A549 (cell line): ENCODE results near the gene CYP4F3. TPM values are rescaled to one million over a fixed set of nuclear protein-coding genes. Genes with fewer than 3 reads are reported as not detected.

Experiments used
- ATAC-seq, 2 experiments: fragments of 200-7000 bp in 1 of 2; fragments of >200 bp in 1 of 2; cut with Nextera tagmentation in 1 of 2; cut with Tn5 transposase in 1 of 2; 3 replicates each; pipeline versions ENCODE4 v1.8.0 to v1.9.1; 2018 to 2020; ENCODE audit warnings: mild to moderate bottlenecking in 1 of 2, moderate library complexity in 1 of 2
- CTCF ChIA-PET: fragments of 300-600 bp; sonication (Branson Sonifier 250); formaldehyde crosslinking; extraction: SDS; loops from one replicate; lab custom pipeline; 2021; ENCODE audit warnings: antibody characterized with exemption, inconsistent platforms; lab: Yijun Ruan, JAX
- POLR2A ChIA-PET: fragments of 350-600 bp; formaldehyde crosslinking; extraction: SDS; loops from one replicate; lab custom pipeline; 2021; ENCODE audit warnings: antibody characterized with exemption, inconsistent platforms; lab: Yijun Ruan, JAX
- DNase-seq, 2 experiments: peaks; one replicate each; pipeline versions ENCODE4 v3.0.0 to v3.0.0-alpha.2; 2011 to 2016; ENCODE audit warnings: low read depth in 1 of 2, low spot score in 1 of 2
- FAIRE-seq: peaks from 2 replicates; lab custom pipeline; 2011; peaks lifted over from hg19 to GRCh38; lab: Jason Lieb, UNC
- H3K27ac ChIP-seq, 2 experiments: fragments of >200 bp; sonication (Bioruptor Twin); formaldehyde crosslinking; 3 replicates each; pipeline ENCODE4 v1.5.1; 2016 to 2017
- H3K4me1 ChIP-seq: fragments of >200 bp; sonication (Bioruptor Twin); formaldehyde crosslinking; 3 replicates; pipeline ENCODE4 v1.6.1; 2016
- H3K4me2 ChIP-seq: fragments of >200 bp; sonication (Bioruptor Twin); formaldehyde crosslinking; 3 replicates; pipeline ENCODE4 v1.6.1; 2016
- H3K4me3 ChIP-seq: fragments of >200 bp; sonication (Bioruptor Twin); formaldehyde crosslinking; 3 replicates; pipeline ENCODE4 v1.5.1; 2016
- H3K9me3 ChIP-seq: fragments of >200 bp; sonication (Bioruptor Twin); formaldehyde crosslinking; 3 replicates; pipeline ENCODE4 v1.6.1; 2016
- ATOH8 ChIP-seq: fragments of 250-450 bp; sonication (Bioruptor Pico); IDR thresholded peaks from 2 replicates; pipeline ENCODE4 v1.5.0; 2020; ENCODE audit warnings: low read depth, mild to moderate bottlenecking, moderate library complexity
- BHLHE40 ChIP-seq: IDR thresholded peaks from 2 replicates; pipeline ENCODE4 v1.6.1; 2012; ENCODE audit warnings: low read depth, low read length, inconsistent platforms
- CBX2 ChIP-seq: fragments of 200-600 bp; sonication (generic); IDR thresholded peaks from 2 replicates; pipeline ENCODE4 v1.6.1; 2016; ENCODE audit warnings: low read depth, mild to moderate bottlenecking, borderline replicate concordance
- CEBPB ChIP-seq, 2 experiments: fragments of >200 bp in 1 of 2; sonication (Bioruptor Twin) in 1 of 2; formaldehyde crosslinking in 1 of 2; IDR thresholded peaks; 2 replicates each; pipeline ENCODE4 v1.6.1; 2012 to 2016
- E2F6 ChIP-seq: IDR thresholded peaks from 2 replicates; pipeline ENCODE4 v1.6.1; 2012; ENCODE audit warnings: low read depth, borderline replicate concordance
- ELK1 ChIP-seq: fragments of 150-350 bp; IDR thresholded peaks from 2 replicates; pipeline ENCODE4 v1.6.1; 2014; ENCODE audit warnings: low read depth, mild to moderate bottlenecking, low read length
- EP300 ChIP-seq, 2 experiments: fragments of >200 bp; sonication (Bioruptor Twin); formaldehyde crosslinking; IDR thresholded peaks; 2 replicates in 1 of 2; 3 replicates in 1 of 2; pipeline ENCODE4 v1.6.1; 2016 to 2017
- FOSB ChIP-seq: fragments of 250-450 bp; sonication (Bioruptor Pico); IDR thresholded peaks from 2 replicates; pipeline ENCODE4 v1.5.0; 2020; ENCODE audit warnings: mild to moderate bottlenecking, moderate library complexity
- FOSL2 ChIP-seq, 2 experiments: fragments of 450-650 bp in 1 of 2; fragments of >200 bp in 1 of 2; sonication (Bioruptor Twin) in 1 of 2; formaldehyde crosslinking; IDR thresholded peaks; 2 replicates each; pipeline versions ENCODE4 v1.5.0 to v1.6.1; 2016 to 2020; ENCODE audit warnings: mild to moderate bottlenecking in 1 of 2, moderate library complexity in 1 of 2
- GATA3 ChIP-seq: IDR thresholded peaks from 2 replicates; pipeline ENCODE4 v1.6.1; 2012; ENCODE audit warnings: borderline replicate concordance
- HEYL ChIP-seq: fragments of 250-450 bp; sonication (Bioruptor Pico); IDR thresholded peaks from 2 replicates; pipeline ENCODE4 v1.8.0; 2021; ENCODE audit warnings: mild to moderate bottlenecking, moderate library complexity
- HOXA7 ChIP-seq: fragments of 250-450 bp; sonication (Bioruptor Pico); IDR thresholded peaks from 2 replicates; pipeline ENCODE4 v1.5.0; 2020; ENCODE audit warnings: mild to moderate bottlenecking, moderate library complexity
- HOXB13 ChIP-seq: fragments of 250-450 bp; sonication (Bioruptor Pico); IDR thresholded peaks from 2 replicates; pipeline ENCODE4 v1.5.0; 2020; ENCODE audit warnings: low read depth, mild to moderate bottlenecking, moderate library complexity
- JUNB ChIP-seq: fragments of >200 bp; sonication (Bioruptor Twin); formaldehyde crosslinking; IDR thresholded peaks from 2 replicates; pipeline ENCODE4 v1.6.1; 2016
- KDM1A ChIP-seq: fragments of 200-600 bp; sonication (generic); IDR thresholded peaks from 2 replicates; pipeline ENCODE4 v1.6.1; 2016; ENCODE audit warnings: low read depth, mild to moderate bottlenecking
- NR3C1 ChIP-seq: fragments of >200 bp; sonication (Bioruptor Twin); formaldehyde crosslinking; IDR thresholded peaks from 3 replicates; pipeline ENCODE4 v1.6.1; 2017
- PHF8 ChIP-seq: fragments of 200-600 bp; sonication (generic); IDR thresholded peaks from 2 replicates; pipeline ENCODE4 v1.6.1; 2016; ENCODE audit warnings: low read depth, mild to moderate bottlenecking, antibody characterized with exemption, moderate library complexity, borderline replicate concordance
- POLR2A ChIP-seq: IDR thresholded peaks from 2 replicates; pipeline ENCODE4 v1.6.1; 2012; ENCODE audit warnings: mild to moderate bottlenecking, low read length
- RCOR1 ChIP-seq: fragments of 150-350 bp; IDR thresholded peaks from 2 replicates; pipeline ENCODE4 v1.6.1; 2014; ENCODE audit warnings: antibody characterized with exemption, low read length, low read depth
- SMC3 ChIP-seq: fragments of >200 bp; sonication (Bioruptor Twin); formaldehyde crosslinking; IDR thresholded peaks from 3 replicates; pipeline ENCODE4 v1.6.1; 2018; ENCODE audit warnings: inconsistent platforms
- SREBF2 ChIP-seq: fragments of 450-650 bp; IDR thresholded peaks from 2 replicates; pipeline ENCODE4 v1.6.1; 2014; ENCODE audit warnings: mild to moderate bottlenecking, moderate library complexity
- ZNF302 ChIP-seq: fragments of 250-450 bp; sonication (Bioruptor Pico); IDR thresholded peaks from 2 replicates; pipeline ENCODE4 v1.9.0; 2021; ENCODE audit warnings: inconsistent platforms, mild to moderate bottlenecking, moderate library complexity
- ZSCAN20 ChIP-seq: fragments of 250-450 bp; sonication (Bioruptor Pico); IDR thresholded peaks from 2 replicates; pipeline ENCODE4 v1.8.0; 2022; ENCODE audit warnings: mild to moderate bottlenecking, moderate library complexity
- WGBS: methylation state at CpG from one replicate; pipeline ENCODE4 v1.1.6; 2017; ENCODE audit errors: missing lambda C conversion rate; 5-methylcytosine and 5-hydroxymethylcytosine counted together
- polyA plus RNA-seq, 4 experiments: library from polyadenylated mRNA; depleted of rRNA in 3 of 4; stranded (reverse); fragments of >200 nt; fragmentation: RNase III in 1 of 4; extraction: RNeasy Plus Mini Kit Qiagen cat#74134 plus additional on column Dnase treatment in 1 of 4; gene quantifications; 2 replicates in 3 of 4; 3 replicates in 1 of 4; pipeline ENCODE4 v1.2.3, GENCODE V29; 2011 to 2017

CYP4F3 gene
- polyA plus RNA-seq, 2 of the 4 experiments (the other 2 are of a cell fraction) = 8.9 to 33.2 TPM

GRCh38 chr19:15636026-15636425 lies 4.7 kb upstream of the CYP4F3 start:
- no peak for DNase-seq
- ChIA-PET CTCF (no interaction called here), POLR2A (no interaction called here)
- H3K4me2 ChIP-seq = no peak overlapping the region
- ATAC-seq = no peak
- H3K4me1 ChIP-seq = peaks cover 16% of the 10 kb centered on the region
- H3K27ac ChIP-seq = no peak overlapping the region
- no peaks in the 10 kb centered on the region for H3K9me3 ChIP-seq
- WGBS = 100% methylated on average over 1 of the region's 2 CpGs
- TF ChIP-seq SMC3 (no peak), HOXA7 (CRISPR knock-in tag) (no peak), KDM1A (no peak), CEBPB (IDR thresholded peaks at IDR 0.05) (no peak), EP300 (IDR thresholded peaks at IDR 0.05) (no peak), GATA3 (no peak), FOSB (CRISPR knock-in tag) (no peak), NR3C1 (no peak), ZSCAN20 (no peak)
- H3K4me3 ChIP-seq = no peak overlapping the region
- no peak for FAIRE-seq

DNA sequence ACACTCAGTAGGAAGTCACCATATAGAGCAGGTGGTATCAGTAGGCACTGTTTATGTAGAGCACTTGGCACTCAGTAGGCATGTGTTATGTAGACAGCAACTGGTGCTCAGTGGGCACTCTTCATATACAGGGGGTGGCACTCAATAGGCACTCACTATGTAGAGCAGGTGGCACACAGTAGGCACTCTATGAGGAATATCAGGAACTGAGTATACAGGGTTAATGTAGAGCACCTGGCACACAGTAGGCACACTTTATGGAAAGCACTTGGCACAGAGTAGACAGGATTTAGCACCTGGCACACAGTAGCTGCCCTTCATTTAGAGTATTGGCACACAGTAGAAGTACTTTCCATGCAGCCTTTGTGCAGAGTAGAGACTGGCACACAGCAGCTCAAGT lies 1.1 kb upstream of the CYP4F3 start:
- H3K4me3 ChIP-seq = no peak overlapping the region
- peaks cover 33% of the 10 kb centered on the region for H3K4me1 ChIP-seq
- peak overlapping the region; percentile 84; the same call in 1 of the 3 replicates for H3K4me2 ChIP-seq
- no peak for FAIRE-seq
- TF ChIP-seq HOXA7 (CRISPR knock-in tag) (no peak), SREBF2 (no peak), RCOR1 (no peak), FOSL2 (IDR thresholded peaks at IDR 0.05) (no peak), FOSL2 (CRISPR knock-in tag; IDR thresholded peaks at IDR 0.05) (no peak), HEYL (CRISPR knock-in tag) (no peak), GATA3 (no peak), ATOH8 (CRISPR knock-in tag) (no peak), EP300 (IDR thresholded peaks at IDR 0.05) (no peak), CBX2 (no peak)
- POLR2A ChIA-PET = no interaction called here
- H3K27ac ChIP-seq = peak overlapping the region; percentile 91 to 96
- no peak for ATAC-seq
- no peak for DNase-seq
- CTCF ChIA-PET = interaction anchor here (1.3 kb wide), 1 partner anchor 10 kb away, joined by 3 read pairs; no protein-coding TSS in a partner anchor
- no peaks in the 10 kb centered on the region for H3K9me3 ChIP-seq

GRCh38 chr19:15640904-15641597 lies 354 bp downstream of the CYP4F3 start:
- ATAC-seq = peak; percentile 75 to 80
- no peak for FAIRE-seq
- Histone ChIP-seq H3K27ac (peak overlapping the region; percentile 91 to 96), H3K4me1 (peaks cover 33% of the 10 kb centered on the region), H3K9me3 (no peaks in the 10 kb centered on the region), H3K4me3 (peak overlapping the region; percentile 49), H3K4me2 (peak overlapping the region; percentile 84)
- DNase-seq = peak in 1 of 2 experiments; percentile 76
- POLR2A ChIA-PET = interaction anchor here (0.9 kb wide), 1 partner anchor 545 kb away, joined by 3 read pairs; no protein-coding TSS in a partner anchor
- TF ChIP-seq POLR2A (peak; percentile 37; the same call in 1 of the 2 replicates), HOXB13 (peak; percentile 22; the same call in 1 of the 2 replicates), ZNF302 (CRISPR knock-in tag) (no peak)
- CTCF ChIA-PET = interaction anchor here (0.6 kb wide), 1 partner anchor 500 kb away, joined by 3 read pairs; no protein-coding TSS in a partner anchor
- 25% methylated on average over 11 of the region's 12 CpGs for whole genome bisulfite sequencing

GRCh38 chr19:15641901-15642491 lies 1.3 kb downstream of the CYP4F3 start:
- peaks cover 33% of the 10 kb centered on the region for H3K4me1 ChIP-seq
- H3K4me2 ChIP-seq = peak overlapping the region; percentile 84
- 62% methylated on average over 5 of the region's 5 CpGs for WGBS
- no peaks in the 10 kb centered on the region for H3K9me3 ChIP-seq
- DNase-seq (no peak), FAIRE-seq (no peak), ATAC-seq (no peak)
- H3K27ac ChIP-seq = peak overlapping the region; percentile 91 to 96
- H3K4me3 ChIP-seq = peak overlapping the region; percentile 49
- TF ChIP-seq HOXA7 (CRISPR knock-in tag) (no peak), POLR2A (no peak), E2F6 (no peak), SREBF2 (no peak), ZSCAN20 (no peak), JUNB (no peak), PHF8 (no peak), ELK1 (no peak), HOXB13 (no peak), BHLHE40 (no peak)
- ChIA-PET POLR2A (no interaction called here), CTCF (no interaction called here)
